Heart right ventricle (tissue), 16 donors: ENCODE results near the gene FBN1. TPM values are rescaled to one million over a fixed set of nuclear protein-coding genes. Genes with fewer than 3 reads are reported as not detected.

Experiments used
- ATAC-seq, 8 donors: fragments of 200-7000 bp; cut with Tn5 transposase; one replicate each; pipeline ENCODE4 v1.9.1; 2020; ENCODE audit warnings: mild to moderate bottlenecking in 8 of 8, moderate library complexity in 8 of 8, moderate number of reproducible peaks in 1 of 8
- DNase-seq, 2 donors: peaks; one replicate each; pipeline ENCODE4 v3.0.0-alpha.2; 2020
- H3K27ac ChIP-seq, 10 donors: fragments of 200-600 bp; sonication (generic) in 2 of 10; one replicate each; pipeline versions ENCODE4 v1.5.0 to v1.8.0; 2020 to 2022; ENCODE audit warnings: mild to moderate bottlenecking in 3 of 10
- H3K27me3 ChIP-seq, 7 donors: fragments of 200-600 bp; one replicate each; pipeline ENCODE4 v1.8.0; 2021 to 2022; ENCODE audit warnings: mild to moderate bottlenecking in 2 of 7
- H3K36me3 ChIP-seq, 9 donors: fragments of 200-600 bp; sonication (generic) in 1 of 9; one replicate each; pipeline versions ENCODE4 v1.5.0 to v1.8.0; 2020 to 2022; ENCODE audit warnings: mild to moderate bottlenecking in 2 of 9
- H3K4me1 ChIP-seq, 9 donors: fragments of 200-600 bp; sonication (generic) in 1 of 9; one replicate each; pipeline versions ENCODE4 v1.5.0 to v1.8.0; 2020 to 2022; ENCODE audit warnings: mild to moderate bottlenecking in 4 of 9
- H3K4me3 ChIP-seq, 10 donors: fragments of 200-600 bp; sonication (generic) in 2 of 10; one replicate each; pipeline versions ENCODE4 v1.5.0 to v1.8.0; 2020 to 2022; ENCODE audit warnings: mild to moderate bottlenecking in 7 of 10, moderate library complexity in 2 of 10
- H3K9me3 ChIP-seq, 11 donors: fragments of 200-600 bp in 10 of 11; sonication (generic) in 2 of 11; one replicate each; pipeline versions ENCODE4 v1.5.0 to v1.8.0; 2013 to 2022; ENCODE audit warnings: mild to moderate bottlenecking in 2 of 11, control low read depth in 1 of 11, moderate library complexity in 1 of 11
- CTCF ChIP-seq, 9 donors: fragments of 200-600 bp; sonication (generic) in 2 of 9; IDR thresholded peaks; one replicate each; pipeline versions ENCODE4 v1.5.0 to v1.8.0; 2021 to 2022; ENCODE audit warnings: antibody characterized with exemption in 9 of 9, mild to moderate bottlenecking in 5 of 9, moderate library complexity in 1 of 9
- whole genome bisulfite sequencing, 2 donors: extraction: QIAGEN DNeasy Blood & Tissue Kit; methylation state at CpG; one replicate each; pipeline ENCODE4 v1.1.7; 2013; ENCODE audit warnings: inconsistent platforms in 1 of 2; 5-methylcytosine and 5-hydroxymethylcytosine counted together
- intact Hi-C, 10 donors: fragments of 100-400 bp; cut with DNase I; formaldehyde crosslinking; loops; one replicate each; pipeline versions ENCODE4 v1.11.1 to v1.14.2; 2022
- polyA plus RNA-seq, 2 donors: library from polyadenylated mRNA; stranded (reverse); fragments of 200-250 nt; gene quantifications; one replicate each; pipeline ENCODE4 v1.2.3, GENCODE V29; 2013
- total RNA-seq, 10 donors: library from RNA; stranded (reverse); fragmentation: NEBNext Ultra II Directional in 3 of 10; extraction: Animal tissue kit (Norgen Biotek cat#: 25700) in 3 of 10; gene quantifications; one replicate each; pipeline versions ENCODE4 v1.2.1 to v1.2.4, GENCODE V29; 2021 to 2023
- donor health status: Arrhythmogenic right ventricular cardiomyopathy.
- donor health status: ischemic (EF 13 %, LVEDD 7.1; RV severe dilation, severe dysfunction).
- donor health status: healthy with polysubstance abuse.
- donor health status: DM: no; HTN: yes; CAD: no.
- donor health status: DM: no; HTN: no; CAD: no.
- donor health status: ischemic (EF 25% LVEDD 6.9; RV normal size, moderate dysfunction).
- donor health status: ischemic (EF 25% LVEDD 5.7; RV mildly dilated, moderate dysfunction).
- donor health status: healthy.
- donor health status: DM: yes; HTN: yes; CAD: no.
- donor health status: Ischemic cardiomyopathy.
- donor health status: ischemic (EF 35%, LVEDD 5.7; RV mildly dilated, moderate dysfunction).
- donor health status: nonischemic (EF 11% LVEDD 7.7; RV severe dilation, severe dysfunction).
- donor health status: DM: yes; HTN: yes; CAD: no.
- donor health status: PGD.
- donor health status: ischemic (EF 29% LVEDD 5.4; RV normal size, mild dysfunction).
- donor health status: nonischemic (EF 23%, LVEDD 6.1; RV moderate dilation, normal function).

The FBN1 gene
- total and polyA plus RNA-seq, 12 donors, result 7.0 to 116 (median 31.1) TPM

GRCh38 chr15:48510976-48511375 is 134.5 kb downstream of the FBN1 start:
- no peak for TF ChIP-seq CTCF (IDR thresholded peaks at IDR 0.05)
- Histone ChIP-seq H3K27ac (no peak overlapping the region), H3K36me3 (peaks cover 0 to 95% (median 12%) of the 10 kb centered on the region in 9 donors), H3K4me1 (peaks cover 0 to 12% (median 0%) of the 10 kb centered on the region in 9 donors), H3K4me3 (no peak overlapping the region), H3K9me3 (peaks cover 0 to 3% (median 0%) of the 10 kb centered on the region in 11 donors), H3K27me3 (no peaks in the 10 kb centered on the region)
- 62 to 66% methylated on average over 6 of the region's 6 CpGs for WGBS, 2 donors
- ATAC-seq (peak in 6 of 8 donors; percentile 34 to 55 (median 50)), DNase-seq (no peak)
- intact Hi-C loops, result loop anchor here in 1 of 10 donors (10.0 kb wide), 1 partner anchor 184 kb away; no protein-coding TSS in a partner anchor

GRCh38 chr15:48507416-48508065 is 138.0 kb downstream of the FBN1 start:
- H3K4me3 ChIP-seq, result no peak overlapping the region
- peaks cover 0 to 22% (median 0%) of the 10 kb centered on the region in 9 donors for H3K4me1 ChIP-seq
- no peaks in the 10 kb centered on the region for H3K27me3 ChIP-seq
- DNase-seq, result peak in 1 of 2 donors; percentile 25
- no peak overlapping the region for H3K27ac ChIP-seq
- peaks cover 0 to 97% (median 10%) of the 10 kb centered on the region in 9 donors for H3K36me3 ChIP-seq
- WGBS, 2 donors, result 48 to 51% methylated on average over 2 of the region's 2 CpGs
- ATAC-seq, result peak in 5 of 8 donors; percentile 25 to 79 (median 56)
- TF ChIP-seq CTCF (IDR thresholded peaks at IDR 0.05), result peak; percentile 27 to 67 (median 54)
- intact Hi-C loops, result loop anchor here in 4 of 10 donors (5.0 to 10.0 kb wide), 3 partner anchors 135 to 140 kb away; partner anchors contain the start of gene FBN1 (in 3 of the 4)
- peaks cover 0 to 2% (median 0%) of the 10 kb centered on the region in 11 donors for H3K9me3 ChIP-seq

GRCh38 chr15:48505067-48505466 is 140.4 kb downstream of the FBN1 start:
- ATAC-seq (no peak), DNase-seq (no peak)
- no peaks in the 10 kb centered on the region for H3K9me3 ChIP-seq
- WGBS, 2 donors, result 63% methylated on average over 3 of the region's 3 CpGs
- peaks cover 0 to 12% (median 0%) of the 10 kb centered on the region in 9 donors for H3K4me1 ChIP-seq
- intact Hi-C loops, result loop anchor here in 4 of 10 donors (5.0 to 10.0 kb wide), 3 partner anchors 137 to 142 kb away; partner anchors contain the start of gene FBN1 (in 3 of the 4)
- H3K27me3 ChIP-seq, result no peaks in the 10 kb centered on the region
- TF ChIP-seq CTCF (IDR thresholded peaks at IDR 0.05), result no peak
- H3K4me3 ChIP-seq, result no peak overlapping the region
- peaks cover 0 to 97% (median 10%) of the 10 kb centered on the region in 9 donors for H3K36me3 ChIP-seq
- peak overlapping the region in 2 of 10 donors; percentile 10 to 13 for H3K27ac ChIP-seq

- no peaks in the 10 kb centered on the region for H3K27me3 ChIP-seq
- no peak for DNase-seq
- intact Hi-C loops, result loop anchor here in 2 of 10 donors (10.0 kb wide), 1 partner anchor 144 kb away; the partner anchor contains the start of gene FBN1 (in 2 of the 2)
- no peak overlapping the region for H3K27ac ChIP-seq
- H3K4me1 ChIP-seq, result peaks cover 0 to 12% (median 0%) of the 10 kb centered on the region in 9 donors
- 86 to 97% methylated on average over 1 of the region's 1 CpG for WGBS, 2 donors
- no peak overlapping the region for H3K4me3 ChIP-seq
- peaks cover 0 to 100% (median 10%) of the 10 kb centered on the region in 9 donors for H3K36me3 ChIP-seq
- no peak for ATAC-seq
- no peaks in the 10 kb centered on the region for H3K9me3 ChIP-seq
- no peak for TF ChIP-seq CTCF (IDR thresholded peaks at IDR 0.05)
These were observed 144.3 kb downstream of the FBN1 start for GRCh38 chr15:48501208-48501607.
